H1 (cell line): ENCODE data around the gene VDR. TPM values are rescaled to one million over a fixed set of nuclear protein-coding genes. Genes with fewer than 3 reads are reported as not detected.

ENCODE experiments used
- CTCF ChIA-PET: fragments of 300-600 bp; sonication (Branson Sonifier 250); formaldehyde crosslinking; loops from one replicate; lab custom pipeline; 2021; ENCODE audit not compliant: partially characterized antibody; lab: Charles Lee
- POLR2A ChIA-PET: fragments of 300-600 bp; sonication (Branson Sonifier 250); formaldehyde crosslinking; loops from one replicate; lab custom pipeline; 2021; ENCODE audit warnings: inconsistent platforms; ENCODE audit not compliant: partially characterized antibody; lab: Charles Lee
- DNase-seq, 2 experiments: peaks; one replicate each; pipeline versions ENCODE4 v3.0.0 to v3.0.0-alpha.2; 2010 to 2022; ENCODE audit warnings: low spot score in 2 of 2, low read depth in 1 of 2, mixed read lengths in 1 of 2
- FAIRE-seq: peaks from 2 replicates; lab custom pipeline; 2011; peaks lifted over from hg19 to GRCh38; lab: Jason Lieb, UNC
- H2AFZ ChIP-seq: 2 replicates; pipeline ENCODE4 v1.8.1; 2012; ENCODE audit warnings: low read length, inconsistent platforms
- H2AK5ac ChIP-seq: 2 replicates; pipeline ENCODE4 v1.6.1; 2013; ENCODE audit warnings: low read depth, low read length
- H2BK120ac ChIP-seq: replicated peaks from 2 replicates; pipeline ENCODE3; 2013; ENCODE audit warnings: low read depth, low read length, inconsistent platforms
- H2BK12ac ChIP-seq: 2 replicates; pipeline ENCODE4 v1.6.1; 2013; ENCODE audit warnings: low read depth, low read length
- H2BK15ac ChIP-seq: 2 replicates; pipeline ENCODE4 v1.6.1; 2013; ENCODE audit warnings: low read length
- H2BK20ac ChIP-seq: 2 replicates; pipeline ENCODE4 v1.6.1; 2013; ENCODE audit warnings: low read length
- H2BK5ac ChIP-seq: 2 replicates; pipeline ENCODE4 v1.6.1; 2013; ENCODE audit warnings: low read depth, low read length
- H3K14ac ChIP-seq: 2 replicates; pipeline ENCODE4 v1.6.1; 2013; ENCODE audit warnings: inconsistent platforms; ENCODE audit not compliant: insufficient read length
- H3K18ac ChIP-seq: 2 replicates; pipeline ENCODE4 v1.6.1; 2013; ENCODE audit warnings: low read length; ENCODE audit errors: extremely low read depth
- H3K23ac ChIP-seq: 2 replicates; pipeline ENCODE4 v1.6.1; 2013; ENCODE audit warnings: inconsistent platforms; ENCODE audit not compliant: insufficient read length
- H3K23me2 ChIP-seq: 2 replicates; pipeline ENCODE4 v1.6.1; 2013; ENCODE audit warnings: low read depth, low read length
- H3K27ac ChIP-seq: 2 replicates; pipeline ENCODE4 v1.6.1; 2011; ENCODE audit warnings: low read depth, low read length, inconsistent platforms
- H3K27me3 ChIP-seq, 4 experiments: replicated peaks in 1 of 4; 1 replicate in 1 of 4; 2 replicates in 3 of 4; pipeline versions ENCODE4 v1.6.1 to v1.8.1; 2011 to 2013; ENCODE audit warnings: low read length in 3 of 4, mild to moderate bottlenecking in 3 of 4, inconsistent platforms in 2 of 4, mixed read lengths in 2 of 4, moderate library complexity in 1 of 4; ENCODE audit not compliant: control insufficient read depth in 3 of 4, insufficient read depth in 3 of 4; ENCODE audit errors: extremely low read depth in 1 of 4
- H3K36me3 ChIP-seq, 4 experiments: 2 replicates each; pipeline versions ENCODE4 v1.6.1 to v1.8.1; 2011 to 2013; ENCODE audit warnings: mild to moderate bottlenecking in 4 of 4, low read length in 3 of 4, moderate library complexity in 2 of 4, control low read depth in 1 of 4, inconsistent platforms in 1 of 4; ENCODE audit not compliant: insufficient read depth in 4 of 4, control insufficient read depth in 2 of 4
- H3K4ac ChIP-seq: replicated peaks from 2 replicates; pipeline ENCODE3; 2013; ENCODE audit warnings: low read length, low read depth, mixed read lengths, inconsistent platforms; ENCODE audit not compliant: insufficient read length
- H3K4me1 ChIP-seq, 4 experiments: replicated peaks in 1 of 4; 1 replicate in 1 of 4; 2 replicates in 3 of 4; pipeline versions ENCODE4 v1.6.1 to v1.8.1; 2011 to 2013; ENCODE audit warnings: low read length in 3 of 4, inconsistent platforms in 2 of 4, mixed read lengths in 1 of 4; ENCODE audit not compliant: insufficient read depth in 4 of 4, control insufficient read depth in 3 of 4
- H3K4me2 ChIP-seq, 2 experiments: 2 replicates each; pipeline versions ENCODE4 v1.6.1 to v1.8.1; 2011 to 2013; ENCODE audit warnings: low read depth in 2 of 2, low read length in 2 of 2, control low read depth in 1 of 2, inconsistent platforms in 1 of 2, mild to moderate bottlenecking in 1 of 2; ENCODE audit not compliant: insufficient read depth in 1 of 2
- H3K4me3 ChIP-seq, 4 experiments: fragments of 200-600, 300-600 bp in 1 of 4; sonication (generic), shearing (Covaris generic), sonication (Bioruptor Twin) in 1 of 4; 2 replicates each; pipeline versions ENCODE4 v1.5.1 to v1.8.1; 2011 to 2016; ENCODE audit warnings: low read length in 4 of 4, low read depth in 3 of 4, control low read depth in 2 of 4, inconsistent platforms in 2 of 4, mild to moderate bottlenecking in 2 of 4, mixed read lengths in 1 of 4, moderate library complexity in 1 of 4; ENCODE audit not compliant: insufficient read depth in 2 of 4; ENCODE audit errors: extremely low read depth in 1 of 4
- H3K56ac ChIP-seq: replicated peaks from 2 replicates; pipeline ENCODE3; 2013; ENCODE audit warnings: low read depth, mild to moderate bottlenecking, mixed read lengths, low read length, inconsistent platforms; ENCODE audit not compliant: insufficient read length
- H3K79me1 ChIP-seq: 2 replicates; pipeline ENCODE4 v1.6.1; 2013; ENCODE audit warnings: low read depth, low read length, control low read depth
- H3K79me2 ChIP-seq, 2 experiments: 2 replicates each; pipeline versions ENCODE4 v1.6.1 to v1.8.1; 2012 to 2013; ENCODE audit warnings: low read length in 2 of 2, mild to moderate bottlenecking in 2 of 2, inconsistent platforms in 1 of 2; ENCODE audit not compliant: insufficient read depth in 2 of 2, control insufficient read depth in 1 of 2
- H3K9ac ChIP-seq, 4 experiments: replicated peaks in 1 of 4; 1 replicate in 1 of 4; 2 replicates in 3 of 4; pipeline versions ENCODE4 v1.6.1 to v1.8.1; 2011 to 2013; ENCODE audit warnings: low read depth in 3 of 4, low read length in 3 of 4, control low read depth in 2 of 4, mild to moderate bottlenecking in 2 of 4, moderate library complexity in 2 of 4, inconsistent platforms in 1 of 4; ENCODE audit errors: extremely low read depth in 1 of 4
- H3K9me3 ChIP-seq, 2 experiments: 2 replicates each; pipeline versions ENCODE4 v1.6.1 to v1.8.1; 2012 to 2013; ENCODE audit warnings: mild to moderate bottlenecking in 2 of 2, moderate library complexity in 2 of 2, control low read depth in 1 of 2, inconsistent platforms in 1 of 2, low read depth in 1 of 2, low read length in 1 of 2, mixed read lengths in 1 of 2; ENCODE audit not compliant: insufficient read depth in 2 of 2
- H4K20me1 ChIP-seq, 2 experiments: replicated peaks in 1 of 2; 2 replicates each; pipeline versions ENCODE3 to v1.8.1; 2011 to 2013; ENCODE audit warnings: inconsistent platforms in 2 of 2, low read length in 2 of 2, mild to moderate bottlenecking in 1 of 2; ENCODE audit not compliant: insufficient read depth in 2 of 2, control insufficient read depth in 1 of 2
- H4K5ac ChIP-seq: 2 replicates; pipeline ENCODE4 v1.6.1; 2013; ENCODE audit warnings: low read length, low read depth, mixed read lengths, inconsistent platforms; ENCODE audit not compliant: insufficient read length
- H4K8ac ChIP-seq: 2 replicates; pipeline ENCODE4 v1.8.0; 2013; ENCODE audit warnings: mild to moderate bottlenecking, moderate library complexity, low read length, inconsistent platforms; ENCODE audit not compliant: insufficient read depth; ENCODE audit errors: extremely low read depth
- H4K91ac ChIP-seq: replicated peaks from 2 replicates; pipeline ENCODE3; 2013; ENCODE audit warnings: low read length, mixed read lengths, inconsistent platforms; ENCODE audit not compliant: insufficient read length
- EGR1 ChIP-seq: IDR thresholded peaks from 2 replicates; pipeline ENCODE4 v1.6.1; 2011; ENCODE audit warnings: low read depth, low read length, borderline replicate concordance
- HDAC2 ChIP-seq, 2 experiments: fragments of 300-600 bp in 1 of 2; sonication (generic) in 1 of 2; IDR thresholded peaks; 2 replicates each; pipeline ENCODE4 v1.6.1; 2011 to 2012; ENCODE audit warnings: low read depth in 2 of 2, low read length in 2 of 2, mild to moderate bottlenecking in 2 of 2, moderate library complexity in 2 of 2, borderline replicate concordance in 1 of 2, inconsistent platforms in 1 of 2
- YY1 ChIP-seq: IDR thresholded peaks from 2 replicates; pipeline ENCODE4 v1.6.1; 2011; ENCODE audit warnings: low read depth, mild to moderate bottlenecking, low read length
- WGBS, 2 experiments: shearing (Covaris generic) in 1 of 2; methylation state at CpG; one replicate each; pipeline versions ENCODE4 v1.1.6 to v1.1.7; 2013 to 2015; ENCODE audit warnings: low lambda C conversion rate in 2 of 2, mixed read lengths in 2 of 2, inconsistent platforms in 1 of 2, low coverage in 1 of 2, missing lambda C conversion rate in 1 of 2; ENCODE audit not compliant: insufficient replicate concordance in 2 of 2, insufficient coverage in 1 of 2, insufficient read length in 1 of 2; ENCODE audit errors: extremely low coverage in 1 of 2, missing lambda C conversion rate in 1 of 2; 5-methylcytosine and 5-hydroxymethylcytosine counted together
- polyA plus RNA-seq, 7 experiments: library from polyadenylated mRNA; depleted of rRNA in 3 of 7; stranded (reverse) in 5 of 7; unstranded in 2 of 7; fragments of >200 nt in 5 of 7; fragments of 200-250 nt in 2 of 7; gene quantifications; 1 replicate in 5 of 7; 2 replicates in 1 of 7; 4 replicates in 1 of 7; pipeline versions ENCODE4 v1.2.1 to v1.2.3, GENCODE V29; 2011 to 2013; ENCODE audit warnings: missing spikeins in 2 of 7, mixed read lengths in 2 of 7
- total RNA-seq: library from RNA; stranded (reverse); fragmentation: NEBNext Ultra II Directional; extraction: Animal tissue kit (Norgen Biotek cat#: 25700); gene quantifications from 2 replicates; pipeline ENCODE4 v1.2.1, GENCODE V29; 2021

Gene VDR
- total and polyA plus RNA-seq, 2 of the 8 experiments (the other 6 are each of a cell fraction or from before 2014, with no cell fraction given): 0.44 to 0.65 TPM

- DNase-seq (no peak), FAIRE-seq (no peak)
- Histone ChIP-seq H2BK12ac (no peak overlapping the region), H3K4ac (no peak overlapping the region), H3K9me3 (no peaks in the 10 kb centered on the region), H3K79me1 (no peaks in the 10 kb centered on the region), H3K4me2 (no peak overlapping the region), H2BK120ac (no peak overlapping the region), H3K14ac (no peak overlapping the region), H4K91ac (no peak overlapping the region), H4K8ac (peak overlapping the region; percentile 66; the same call in 1 of the 2 replicates), H3K79me2 (no peaks in the 10 kb centered on the region), H3K56ac (no peak overlapping the region), H3K18ac (no peak overlapping the region), H3K4me1 (no peaks in the 10 kb centered on the region), H2BK5ac (no peak overlapping the region), H3K27ac (no peak overlapping the region), H3K9ac (no peak overlapping the region), H2BK20ac (no peak overlapping the region), H2AFZ (no peak overlapping the region), H3K36me3 (no peaks in the 10 kb centered on the region), H3K27me3 (peaks cover 0 to 13% (median 3%) of the 10 kb centered on the region in 4 experiments; a peak in 3 of 7 replicates), H3K23ac (no peak overlapping the region), H3K4me3 (no peak overlapping the region), H4K20me1 (no peaks in the 10 kb centered on the region), H2BK15ac (no peak overlapping the region), H3K23me2 (no peaks in the 10 kb centered on the region), H4K5ac (no peak overlapping the region), H2AK5ac (no peak overlapping the region)
- no peak for TF ChIP-seq YY1
- TF ChIP-seq EGR1: no peak
- no peak for TF ChIP-seq HDAC2 (IDR thresholded peaks at IDR 0.05; ENCODE audit: borderline replicate concordance in 1 of 2, low read depth in 2 of 2, low read length in 2 of 2)
- ChIA-PET POLR2A (interaction anchor here (0.9 to 1.6 kb wide), 2 partner anchors 9 to 10 kb away, joined by 3 to 6 read pairs; no protein-coding TSS in a partner anchor), CTCF (interaction anchor here (1.0 to 5.4 kb wide), 5 partner anchors 10 to 153 kb away, joined by 3 to 37 read pairs (median 4); no protein-coding TSS in a partner anchor)
- WGBS, 2 experiments: 68% methylated on average over 8 of the region's 8 CpGs; no CpG with 5 or more reads in 1 of the 2 experiments
Observed at GRCh38 chr12:47896633-47897032, 8.2 kb downstream of the VDR start.
